Kidney (tissue), 14 donors: ENCODE results near the gene HMBS. TPM values are rescaled to one million over a fixed set of nuclear protein-coding genes. Genes with fewer than 3 reads are reported as not detected.

ENCODE experiments used
- DNase-seq, 5 donors: peaks; one replicate each; pipeline ENCODE4 v3.0.0-alpha.2; 2013 to 2020
- FAIRE-seq: peaks from 2 replicates; lab custom pipeline; 2012; peaks lifted over from hg19 to GRCh38; lab: Jason Lieb, UNC
- H3K27ac ChIP-seq, 2 donors: one replicate each; pipeline ENCODE4 v1.7.0; 2013; ENCODE audit warnings: low read depth in 2 of 2, low read length in 2 of 2, inconsistent platforms in 1 of 2
- H3K27me3 ChIP-seq: one replicate; pipeline ENCODE4 v1.7.1; 2013; ENCODE audit warnings: low read length, inconsistent platforms; ENCODE audit not compliant: control insufficient read depth, insufficient read depth
- H3K36me3 ChIP-seq, 3 donors: one replicate each; pipeline versions ENCODE4 v1.7.0 to v1.7.1; 2013; ENCODE audit warnings: low read length in 3 of 3, control low read depth in 1 of 3, inconsistent platforms in 1 of 3; ENCODE audit not compliant: insufficient read depth in 3 of 3, control insufficient read depth in 2 of 3
- H3K4me1 ChIP-seq, 3 donors: one replicate each; pipeline versions ENCODE4 v1.7.0 to v1.7.1; 2013; ENCODE audit warnings: low read length in 3 of 3, inconsistent platforms in 1 of 3, low read depth in 1 of 3; ENCODE audit not compliant: control insufficient read depth in 2 of 3, insufficient read depth in 2 of 3
- H3K4me3 ChIP-seq, 3 donors: one replicate each; pipeline versions ENCODE4 v1.7.0 to v1.8.1; 2013; ENCODE audit warnings: low read length in 3 of 3, control low read depth in 1 of 3, inconsistent platforms in 1 of 3
- H3K9ac ChIP-seq, 3 donors: one replicate each; pipeline versions ENCODE4 v1.7.0 to v1.7.1; 2013; ENCODE audit warnings: low read length in 3 of 3, control low read depth in 1 of 3, inconsistent platforms in 1 of 3
- H3K9me3 ChIP-seq, 3 donors: one replicate each; pipeline versions ENCODE4 v1.7.0 to v1.7.1; 2013; ENCODE audit warnings: low read length in 3 of 3, control low read depth in 1 of 3, inconsistent platforms in 1 of 3; ENCODE audit not compliant: control insufficient read depth in 2 of 3, insufficient read depth in 1 of 3
- intact Hi-C: fragments of 100-400 bp; cut with DNase I; formaldehyde crosslinking; loops from one replicate; pipeline ENCODE4 v1.11.1; 2022
- polyA plus RNA-seq: library from polyadenylated mRNA; stranded (reverse); fragments of 350-450 nt; fragmentation: Illumina TruSeq; extraction: RNeasy Lipid Tissue Mini Kit (QIAGEN cat#74804); gene quantifications from one replicate; pipeline ENCODE4 v1.2.3, GENCODE V29; 2014; ENCODE audit warnings: low read depth, low replicate concordance; ENCODE audit not compliant: insufficient read depth
- total RNA-seq: library from RNA; stranded (reverse); fragmentation: NEBNext Ultra II Directional; extraction: Animal tissue kit (Norgen Biotek cat#: 25700); gene quantifications from one replicate; pipeline ENCODE4 v1.2.1, GENCODE V29; 2021
- TF ChIP-seq, protein P1 (sequence below): IDR thresholded peaks from 3 replicates; pipeline ENCODE4 v1.5.1; 2012; ENCODE audit warnings: mild to moderate bottlenecking, moderate library complexity, borderline replicate concordance; ENCODE audit not compliant: insufficient read depth; ENCODE audit errors: extremely low read depth
- donor health status: control.
- donor health status: control.
- donor health status: control.
- donor health status: control.
- donor health status: control.
- donor health status: DM: yes; HTN: yes; CAD: no.
- donor health status: Normal renal cell carcinoma (clear cell type).

HMBS gene
- total and polyA plus RNA-seq, 2 donors from 2014 or later = 16.7 to 32.3 TPM

DNA sequence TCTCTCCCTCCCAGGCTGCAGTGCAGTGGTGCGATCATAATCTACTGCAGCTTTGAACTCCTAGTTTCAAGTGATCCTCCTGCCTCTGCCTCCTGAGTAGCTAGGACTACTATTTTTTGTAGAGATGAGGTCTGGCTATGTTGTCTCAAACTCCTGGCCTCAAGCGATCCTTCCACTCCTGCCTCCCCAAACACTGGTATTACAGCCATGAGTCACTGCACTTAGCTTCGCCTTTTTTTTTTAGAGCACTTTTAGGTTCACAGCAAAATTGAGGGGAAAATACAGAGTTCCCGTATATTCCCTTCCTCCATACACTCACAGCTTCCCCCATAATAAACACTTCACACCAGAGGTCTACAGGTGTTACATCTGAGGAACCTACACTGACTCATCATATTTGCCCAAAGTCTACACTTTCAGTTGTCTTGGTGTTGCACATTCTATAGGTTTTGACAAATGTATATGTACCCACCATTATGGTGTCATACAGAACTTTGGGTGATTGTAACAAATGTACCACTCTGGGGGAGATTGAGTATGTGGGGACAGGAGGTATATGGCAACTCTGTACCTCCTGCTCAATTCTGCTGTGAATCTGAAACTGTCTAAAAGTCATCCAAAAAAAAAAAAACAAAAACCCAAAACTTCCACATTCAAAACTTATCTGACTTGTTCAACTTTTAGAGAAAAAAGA, 42.7 kb upstream of the HMBS start:
- no peak overlapping the region for H3K9ac ChIP-seq
- no peaks in the 10 kb centered on the region for H3K27me3 ChIP-seq
- H3K9me3 ChIP-seq = no peaks in the 10 kb centered on the region
- H3K4me1 ChIP-seq = no peaks in the 10 kb centered on the region
- FAIRE-seq = no peak
- TF ChIP-seq, protein P1, sequence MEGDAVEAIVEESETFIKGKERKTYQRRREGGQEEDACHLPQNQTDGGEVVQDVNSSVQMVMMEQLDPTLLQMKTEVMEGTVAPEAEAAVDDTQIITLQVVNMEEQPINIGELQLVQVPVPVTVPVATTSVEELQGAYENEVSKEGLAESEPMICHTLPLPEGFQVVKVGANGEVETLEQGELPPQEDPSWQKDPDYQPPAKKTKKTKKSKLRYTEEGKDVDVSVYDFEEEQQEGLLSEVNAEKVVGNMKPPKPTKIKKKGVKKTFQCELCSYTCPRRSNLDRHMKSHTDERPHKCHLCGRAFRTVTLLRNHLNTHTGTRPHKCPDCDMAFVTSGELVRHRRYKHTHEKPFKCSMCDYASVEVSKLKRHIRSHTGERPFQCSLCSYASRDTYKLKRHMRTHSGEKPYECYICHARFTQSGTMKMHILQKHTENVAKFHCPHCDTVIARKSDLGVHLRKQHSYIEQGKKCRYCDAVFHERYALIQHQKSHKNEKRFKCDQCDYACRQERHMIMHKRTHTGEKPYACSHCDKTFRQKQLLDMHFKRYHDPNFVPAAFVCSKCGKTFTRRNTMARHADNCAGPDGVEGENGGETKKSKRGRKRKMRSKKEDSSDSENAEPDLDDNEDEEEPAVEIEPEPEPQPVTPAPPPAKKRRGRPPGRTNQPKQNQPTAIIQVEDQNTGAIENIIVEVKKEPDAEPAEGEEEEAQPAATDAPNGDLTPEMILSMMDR = no peak
- no peak overlapping the region for H3K27ac ChIP-seq
- intact Hi-C loops = no loop called here
- H3K36me3 ChIP-seq = peaks cover 0 to 11% (median 11%) of the 10 kb centered on the region in 3 donors
- H3K4me3 ChIP-seq = no peak overlapping the region
- no peak for DNase-seq

DNA sequence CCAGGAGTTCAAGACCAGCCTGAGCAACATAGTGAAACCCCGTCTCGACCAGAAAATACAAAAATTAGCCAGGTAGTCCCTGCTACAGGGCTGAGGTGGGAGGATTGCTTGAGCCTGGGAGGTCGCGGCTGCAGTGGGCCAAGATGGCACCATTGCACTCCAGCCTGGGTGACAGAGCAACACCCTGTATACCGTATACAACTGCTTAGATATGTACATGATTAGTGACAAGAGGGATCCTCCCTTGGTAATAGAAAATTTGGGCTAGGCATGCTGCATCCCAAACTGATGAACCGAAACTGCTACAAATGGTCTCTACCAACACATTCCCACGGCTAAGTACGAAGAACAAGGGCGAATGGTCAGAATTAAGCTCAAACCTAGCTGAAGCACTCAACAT, 41.8 kb upstream of the HMBS start:
- Histone ChIP-seq H3K36me3 (peaks cover 0 to 19% (median 13%) of the 10 kb centered on the region in 3 donors), H3K27ac (no peak overlapping the region), H3K4me1 (no peaks in the 10 kb centered on the region), H3K4me3 (no peak overlapping the region), H3K9ac (no peak overlapping the region), H3K9me3 (no peaks in the 10 kb centered on the region), H3K27me3 (no peaks in the 10 kb centered on the region)
- TF ChIP-seq, protein P1 = no peak
- intact Hi-C loops = no loop called here
- FAIRE-seq (no peak), DNase-seq (peak in 1 of 5 donors; percentile 13)

DNA sequence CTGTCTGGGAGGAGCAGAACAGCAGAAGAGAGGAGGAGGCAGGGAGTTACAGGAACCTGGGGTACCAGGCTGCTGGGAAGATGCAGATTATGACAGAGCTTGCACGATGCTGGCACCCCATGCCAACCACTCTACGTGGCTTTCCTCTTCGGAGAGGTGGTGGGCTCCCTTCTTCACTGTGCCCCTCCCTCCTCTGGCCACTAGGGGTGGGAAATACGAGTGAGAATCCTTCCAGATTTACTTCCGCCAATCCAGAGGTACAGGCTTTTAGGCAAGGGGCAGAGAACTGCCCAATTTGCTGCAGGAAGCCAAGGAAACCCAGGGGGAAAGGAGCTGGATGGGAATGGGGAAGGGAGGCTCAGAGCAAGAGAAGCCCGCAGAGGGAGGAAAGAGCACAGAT, 40.0 kb upstream of the HMBS start:
- Histone ChIP-seq H3K27ac (no peak overlapping the region), H3K4me3 (no peak overlapping the region), H3K36me3 (peaks cover 0 to 36% (median 30%) of the 10 kb centered on the region in 3 donors), H3K9me3 (no peaks in the 10 kb centered on the region), H3K9ac (no peak overlapping the region), H3K4me1 (no peaks in the 10 kb centered on the region), H3K27me3 (no peaks in the 10 kb centered on the region)
- TF ChIP-seq, protein P1 = no peak
- DNase-seq (peak in 1 of 5 donors; percentile 20), FAIRE-seq (no peak)
- intact Hi-C loops = no loop called here
